HPDE6-E6E7 (cell line): ENCODE measurements around the gene EIF3J.
"Not testable (repeated sequence)": the region's sequence is repeated elsewhere in the genome, so short reads cannot be mapped to it uniquely, and the experiment has no call there.

Source experiments
- DNase-seq: peaks from one replicate; pipeline ENCODE4 v3.0.0; 2011; ENCODE audit warnings: missing footprints; ENCODE audit errors: extremely low spot score

The EIF3J gene

GRCh38 chr15:44536962-44537734, at the start of gene EIF3J:
Gene EIF3J (plus strand): TSS chr15:44537147. CDS start chr15:44537195, 48 bp downstream.
- DNase-seq: peak; percentile 93

GRCh38 chr15:44489464-44489863, 47.5 kb upstream of the EIF3J start:
- DNase-seq: peak; percentile 56

GRCh38 chr15:44490622-44491021, 46.3 kb upstream of the EIF3J start:
- DNase-seq: no peak

- DNase-seq: no peak
Observed at GRCh38 chr15:44492040-44492439, 44.9 kb upstream of the EIF3J start.

- DNase-seq: no peak
Observed at GRCh38 chr15:44492672-44493071, 44.3 kb upstream of the EIF3J start.

- no peak for DNase-seq
Observed at GRCh38 chr15:44495562-44495961, 41.4 kb upstream of the EIF3J start.

- no peak for DNase-seq
Observed at GRCh38 chr15:44500555-44500954, 36.4 kb upstream of the EIF3J start.

GRCh38 chr15:44501768-44502366, 35.1 kb upstream of the EIF3J start:
- DNase-seq: peak; percentile 7

- no peak for DNase-seq
Observed at GRCh38 chr15:44516436-44516835, 20.5 kb upstream of the EIF3J start.

GRCh38 chr15:44519537-44519936, 17.4 kb upstream of the EIF3J start:
- no peak for DNase-seq

- no peak for DNase-seq
Observed at GRCh38 chr15:44525018-44525417, 11.9 kb upstream of the EIF3J start.

- DNase-seq: no peak
Observed at GRCh38 chr15:44527241-44527640, 9.7 kb upstream of the EIF3J start.

- no peak for DNase-seq
Observed at GRCh38 chr15:44529864-44530604, 6.9 kb upstream of the EIF3J start.

GRCh38 chr15:44530653-44531052, 6.3 kb upstream of the EIF3J start:
- no peak for DNase-seq

GRCh38 chr15:44532275-44532674, 4.7 kb upstream of the EIF3J start:
- not testable (repeated sequence) for DNase-seq

- no peak for DNase-seq
Observed at GRCh38 chr15:44532689-44533088, 4.3 kb upstream of the EIF3J start.

GRCh38 chr15:44535092-44535491, 1.9 kb upstream of the EIF3J start:
- no peak for DNase-seq

- DNase-seq: no peak
Observed at GRCh38 chr15:44535523-44536301, 1.2 kb upstream of the EIF3J start.

- peak; percentile 81 for DNase-seq
Observed at GRCh38 chr15:44536302-44536961, 515 bp upstream of the EIF3J start.

GRCh38 chr15:44537735-44538240, 841 bp downstream of the EIF3J start:
- DNase-seq: no peak

- DNase-seq: no peak
Observed at GRCh38 chr15:44541282-44541958, 4.5 kb downstream of the EIF3J start.
